ACC112 (cell line): ENCODE data around the gene RAB31.

Experiments
- H2AFZ ChIP-seq: fragments of 200-600 bp; sonication (generic); one replicate; pipeline ENCODE4 v1.6.0; 2017; ENCODE audit warnings: antibody characterized with exemption, low read length; ENCODE audit not compliant: unreplicated experiment
- H3K27ac ChIP-seq: fragments of 200-600 bp; sonication (generic); 2 replicates; pipeline ENCODE4 v1.5.1; 2014; ENCODE audit warnings: low read depth, mild to moderate bottlenecking, antibody characterized with exemption, low read length, moderate library complexity
- H3K27me3 ChIP-seq: fragments of 200-600 bp; sonication (generic); 2 replicates; pipeline ENCODE4 v1.6.1; 2014; ENCODE audit warnings: mild to moderate bottlenecking, antibody characterized with exemption, low read length, moderate library complexity, mixed read lengths; ENCODE audit not compliant: insufficient read depth
- H3K36me3 ChIP-seq: fragments of 200-600 bp; sonication (generic); 2 replicates; pipeline ENCODE4 v1.6.1; 2016; ENCODE audit warnings: mild to moderate bottlenecking, antibody characterized with exemption, low read length, moderate library complexity, mixed read lengths; ENCODE audit not compliant: insufficient read depth
- H3K4me1 ChIP-seq: fragments of 200-600 bp; sonication (generic); one replicate; pipeline ENCODE4 v1.6.1; 2016; ENCODE audit warnings: low read length, mixed read lengths; ENCODE audit not compliant: insufficient read depth, unreplicated experiment, control insufficient read depth
- H3K4me3 ChIP-seq: fragments of 200-600 bp; sonication (generic); 2 replicates; pipeline ENCODE4 v1.5.1; 2014; ENCODE audit warnings: mild to moderate bottlenecking, low read depth, low read length
- H3K79me2 ChIP-seq: fragments of 200-600 bp; sonication (generic); one replicate; pipeline ENCODE4 v1.6.0; 2016; ENCODE audit warnings: low read length; ENCODE audit not compliant: control insufficient read depth, unreplicated experiment, insufficient read depth

RAB31 gene

DNA sequence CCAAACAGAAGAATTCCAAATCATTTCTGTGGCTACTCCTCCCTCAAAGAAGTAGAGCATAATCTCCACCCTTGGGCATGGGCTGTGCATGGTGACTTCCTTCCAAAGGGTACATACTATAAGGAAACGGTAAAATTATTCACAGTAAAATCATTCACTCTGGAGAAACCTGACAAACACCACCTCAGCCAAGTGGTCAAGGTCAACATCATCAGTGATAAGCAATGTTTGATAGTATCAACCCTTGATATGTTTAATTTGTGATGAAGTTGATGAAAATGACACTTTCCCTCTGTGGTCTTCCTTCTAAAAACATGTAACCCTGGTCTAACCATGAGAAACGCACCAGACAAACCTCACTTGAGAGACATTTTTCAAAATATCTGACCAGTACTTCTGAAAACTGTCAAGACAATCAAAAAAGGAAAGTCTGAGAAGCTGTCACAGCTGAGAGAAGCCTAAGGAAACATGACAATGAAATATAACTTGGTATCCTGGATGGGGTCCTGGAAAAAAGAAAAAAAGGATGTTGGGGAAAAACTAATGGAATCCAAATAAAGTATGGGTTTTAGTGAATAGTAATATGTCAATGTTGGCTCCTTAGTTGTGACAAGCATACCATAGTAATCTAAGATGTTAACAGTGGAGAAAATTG, 168.2 kb downstream of the RAB31 start:
- H3K27me3 ChIP-seq = no peaks in the 10 kb centered on the region
- H3K27ac ChIP-seq = peak overlapping the region; percentile 98
- H3K4me3 ChIP-seq = peak overlapping the region; percentile 74
- peaks cover 29% of the 10 kb centered on the region for H3K4me1 ChIP-seq
- peak overlapping the region; percentile 100 for H2AFZ ChIP-seq
- H3K36me3 ChIP-seq = no peaks in the 10 kb centered on the region
- no peaks in the 10 kb centered on the region for H3K79me2 ChIP-seq

DNA sequence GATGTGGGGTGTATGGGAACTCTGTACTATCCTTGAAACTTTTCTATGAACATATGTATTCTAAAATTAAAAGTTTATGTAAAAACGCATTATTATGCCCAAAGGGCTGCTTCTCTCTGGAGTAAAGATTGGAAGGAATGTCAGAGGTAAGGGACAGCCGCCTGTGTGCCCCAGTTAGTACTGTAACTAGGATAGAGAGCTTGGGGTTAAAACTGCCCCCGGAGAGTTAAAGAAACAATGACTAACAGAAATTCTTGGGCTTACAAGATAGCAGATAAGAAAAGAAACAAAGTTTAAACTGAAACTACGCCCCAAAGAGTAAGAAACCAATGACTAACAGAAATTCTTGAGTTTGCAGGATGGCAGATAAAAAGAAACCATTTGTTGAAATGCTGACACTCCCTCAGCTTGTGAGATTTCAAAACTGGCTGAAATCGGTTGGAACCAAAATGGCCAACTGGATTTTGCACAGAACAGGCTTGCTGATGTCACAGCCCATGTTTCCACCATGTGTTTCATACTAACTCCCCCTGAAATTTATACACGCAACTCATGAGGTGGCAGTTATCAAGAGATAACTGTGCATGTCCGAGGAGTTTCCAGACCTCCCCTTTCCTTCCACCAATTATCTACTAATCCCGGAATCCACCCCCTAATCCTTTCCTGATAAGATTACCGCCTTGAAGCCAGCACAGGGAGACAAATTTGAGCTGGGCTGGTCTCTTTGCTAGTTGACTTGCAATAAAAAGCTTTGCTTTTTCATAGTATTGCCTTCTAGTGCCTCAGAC, 169.0 kb downstream of the RAB31 start:
- Histone ChIP-seq H3K27ac (peak overlapping the region; percentile 98), H3K27me3 (no peaks in the 10 kb centered on the region), H2AFZ (peak overlapping the region; percentile 100), H3K79me2 (no peaks in the 10 kb centered on the region), H3K4me1 (peaks cover 27% of the 10 kb centered on the region), H3K4me3 (peak overlapping the region; percentile 74), H3K36me3 (no peaks in the 10 kb centered on the region)

DNA sequence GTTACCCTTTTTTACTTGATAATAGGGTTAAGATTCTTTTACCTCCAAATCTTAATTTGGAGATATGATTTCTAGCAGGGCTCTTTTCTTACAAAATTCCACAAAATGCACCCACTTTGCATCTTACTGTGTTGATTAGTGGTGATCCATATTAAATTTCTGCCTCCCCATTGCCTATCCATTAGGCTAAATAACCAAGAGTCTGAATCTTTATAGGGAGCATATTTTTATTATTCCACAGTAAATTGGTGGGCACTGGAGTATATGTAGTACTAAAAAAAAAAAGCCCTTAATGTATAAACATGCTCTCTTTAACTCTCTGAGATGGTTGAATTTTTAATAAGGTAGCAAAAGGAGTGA, 169.5 kb downstream of the RAB31 start:
- H3K79me2 ChIP-seq = no peaks in the 10 kb centered on the region
- peak overlapping the region; percentile 74 for H3K4me3 ChIP-seq
- peak overlapping the region; percentile 100 for H2AFZ ChIP-seq
- H3K4me1 ChIP-seq = peaks cover 27% of the 10 kb centered on the region
- peak overlapping the region; percentile 98 for H3K27ac ChIP-seq
- H3K27me3 ChIP-seq = no peaks in the 10 kb centered on the region
- H3K36me3 ChIP-seq = no peaks in the 10 kb centered on the region

DNA sequence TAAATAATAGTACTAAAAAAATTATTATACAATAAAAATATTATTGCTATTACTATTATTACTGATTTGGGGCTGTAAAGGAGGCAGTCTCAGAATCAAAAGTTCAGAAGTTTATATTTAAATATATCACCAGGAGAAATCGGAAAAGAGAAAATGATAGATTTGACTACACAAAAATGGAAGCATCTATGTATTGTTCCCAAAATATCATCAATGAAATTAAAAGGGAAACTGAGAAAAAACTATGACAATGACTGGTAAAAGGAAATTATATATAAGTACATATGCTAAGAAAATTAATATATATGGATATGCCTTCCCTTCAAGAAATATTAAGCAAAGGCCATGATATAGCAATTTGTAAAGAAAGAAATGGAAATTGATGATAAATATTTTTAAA, 170.0 kb downstream of the RAB31 start:
- Histone ChIP-seq H3K79me2 (no peaks in the 10 kb centered on the region), H2AFZ (no peak overlapping the region), H3K4me1 (peaks cover 27% of the 10 kb centered on the region), H3K4me3 (no peak overlapping the region), H3K36me3 (no peaks in the 10 kb centered on the region), H3K27me3 (no peaks in the 10 kb centered on the region), H3K27ac (peak overlapping the region; percentile 98)

DNA sequence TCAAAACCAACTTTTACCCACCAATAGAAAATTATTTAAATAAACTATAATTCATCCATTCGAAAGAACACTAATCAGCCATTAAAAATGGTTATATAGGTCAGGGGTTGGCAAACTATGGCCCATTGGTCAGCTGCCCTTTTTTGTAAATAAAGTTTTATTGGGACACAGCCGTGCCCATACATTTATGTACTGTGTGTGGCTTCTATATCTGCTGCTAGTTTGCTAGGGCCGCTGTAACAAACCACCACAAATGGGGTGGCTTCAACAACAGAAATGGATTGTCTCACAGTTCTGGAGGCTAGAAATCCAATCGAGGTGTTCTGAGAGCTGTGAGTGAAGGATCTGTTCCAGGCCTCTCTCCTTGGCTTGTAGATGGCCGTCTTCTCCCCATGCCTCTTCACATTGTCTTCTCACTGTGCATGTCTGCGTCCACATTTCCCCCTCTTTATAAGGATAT, 170.7 kb downstream of the RAB31 start:
- no peak overlapping the region for H2AFZ ChIP-seq

DNA sequence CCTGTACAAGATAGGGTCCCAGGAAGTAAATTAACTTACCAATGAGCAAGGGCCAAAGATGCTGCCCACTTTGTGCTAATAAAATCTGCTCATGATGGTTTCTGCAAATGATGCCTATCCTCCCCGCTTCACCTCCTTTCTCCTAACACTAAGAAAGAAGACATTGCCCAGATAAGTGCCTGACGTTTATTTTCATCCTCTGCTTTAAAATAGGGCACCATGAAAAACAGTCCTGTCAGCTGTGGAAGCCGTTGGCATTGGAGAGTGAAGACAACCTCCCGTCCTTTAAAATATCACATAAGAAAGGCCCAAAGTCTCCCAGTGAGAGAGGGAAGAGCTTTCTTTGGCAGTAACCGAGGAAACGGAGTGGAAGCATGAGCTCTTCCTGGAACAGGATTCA, 176.0 kb downstream of the RAB31 start:
- no peak overlapping the region for H3K4me3 ChIP-seq
- H2AFZ ChIP-seq = no peak overlapping the region
- H3K79me2 ChIP-seq = no peaks in the 10 kb centered on the region

More for the DNA sequence above, 170.7 kb downstream of the RAB31 start:
- Histone ChIP-seq H3K27me3 (no peaks in the 10 kb centered on the region), H3K4me3 (no peak overlapping the region), H3K27ac (no peak overlapping the region), H3K79me2 (no peaks in the 10 kb centered on the region), H3K4me1 (peaks cover 26% of the 10 kb centered on the region), H3K36me3 (no peaks in the 10 kb centered on the region)

DNA sequence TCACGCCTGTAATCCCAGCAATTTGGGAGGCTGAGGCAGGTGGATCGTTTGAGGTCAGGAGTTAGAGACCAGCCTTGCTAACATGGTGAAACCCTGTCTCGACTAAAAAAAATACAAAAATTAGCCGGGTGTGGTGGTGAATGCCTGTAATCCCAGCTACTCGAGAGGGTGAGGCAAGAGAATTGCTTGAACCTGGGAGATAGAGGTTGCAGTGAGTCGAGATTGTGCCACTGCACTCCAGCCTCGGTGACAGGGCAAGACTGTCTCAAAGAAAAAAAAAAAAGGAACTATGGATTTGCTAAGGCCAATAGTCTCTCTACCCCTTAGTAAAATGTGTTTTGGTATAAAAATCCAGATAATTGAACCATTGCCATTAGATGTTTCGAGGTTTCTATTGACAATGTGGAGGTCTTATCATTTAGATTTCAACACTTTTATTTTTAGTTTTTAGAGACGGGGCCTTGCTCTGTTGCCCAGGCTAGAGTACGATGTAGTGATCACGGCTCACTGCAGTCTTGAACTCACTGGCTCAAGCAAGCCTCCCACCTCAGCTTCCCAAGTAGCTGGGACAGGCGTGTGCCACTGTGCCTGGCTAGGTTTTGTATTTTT, 176.5 kb downstream of the RAB31 start:
- Histone ChIP-seq H3K27me3 (no peaks in the 10 kb centered on the region), H3K27ac (no peak overlapping the region), H3K4me3 (no peak overlapping the region), H3K36me3 (no peaks in the 10 kb centered on the region), H3K4me1 (no peaks in the 10 kb centered on the region), H2AFZ (no peak overlapping the region), H3K79me2 (no peaks in the 10 kb centered on the region)

More for the DNA sequence above, 176.0 kb downstream of the RAB31 start:
- H3K27ac ChIP-seq = no peak overlapping the region
- no peaks in the 10 kb centered on the region for H3K36me3 ChIP-seq
- H3K27me3 ChIP-seq = no peaks in the 10 kb centered on the region
- no peaks in the 10 kb centered on the region for H3K4me1 ChIP-seq

DNA sequence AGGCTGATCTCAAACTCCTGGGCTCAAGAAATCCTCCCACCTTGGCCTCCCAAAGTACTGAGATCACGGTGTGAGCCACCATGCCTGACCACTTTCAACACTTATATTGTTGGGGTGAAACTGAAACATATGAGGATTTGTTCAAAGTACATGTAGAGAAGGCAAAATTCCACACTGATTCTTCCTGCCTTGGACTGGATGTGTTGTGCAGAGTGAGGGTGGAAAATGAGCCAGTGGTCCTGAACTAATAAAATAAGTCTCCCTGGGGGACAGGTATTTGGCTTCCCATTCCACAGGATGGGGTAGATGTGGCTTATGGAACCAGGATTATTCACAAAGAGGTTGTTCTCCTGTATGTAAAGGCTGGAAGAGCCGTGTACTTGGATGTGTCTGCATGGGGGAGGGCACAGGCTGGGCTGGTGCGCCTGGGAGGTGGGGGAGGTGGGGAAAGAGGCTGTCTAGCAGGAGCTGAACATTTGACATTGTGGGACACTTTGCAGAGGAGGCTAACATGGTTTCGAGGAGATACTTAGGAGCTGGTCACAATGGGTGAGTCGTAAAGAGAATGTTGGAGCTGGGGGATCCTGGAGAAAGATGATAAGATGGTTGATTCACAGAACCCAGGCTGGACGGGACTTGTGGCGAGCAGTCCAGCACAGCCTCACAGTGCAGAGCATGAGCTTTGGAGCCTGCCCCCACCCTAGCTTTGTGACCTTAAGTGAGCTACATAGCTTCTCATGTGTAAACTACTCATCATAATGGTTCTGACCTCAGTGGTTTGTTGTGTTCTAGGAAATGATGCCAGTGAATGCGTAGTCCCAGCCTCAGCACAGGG, 177.3 kb downstream of the RAB31 start, which contains the start of gene TXNDC2:
TSS of gene TXNDC2 (plus strand) at position 804 of the 835 bp plus-strand sequence. CDS start 708 bp downstream, outside the sequence.
- no peak within 1 kb of the TSS for H3K27ac ChIP-seq
- no peak within 1 kb of the TSS for H3K4me3 ChIP-seq

DNA sequence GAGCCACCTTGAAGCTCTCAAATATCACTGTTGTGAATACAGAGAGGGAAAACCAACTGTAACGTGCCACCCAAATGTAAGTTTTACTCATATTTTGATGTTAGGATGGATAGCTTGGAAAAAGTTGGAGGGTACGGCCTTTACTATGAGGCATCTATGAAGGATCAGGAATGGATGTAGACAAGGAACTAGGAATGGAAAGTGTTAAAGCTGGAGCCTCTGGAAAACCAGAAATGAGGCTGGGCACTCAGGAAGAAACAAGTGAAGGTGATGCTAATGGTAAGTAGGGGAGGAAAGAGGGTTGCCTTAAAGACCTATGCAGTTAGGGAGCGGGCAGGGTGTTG, 177.9 kb downstream of the RAB31 start:
- no peaks in the 10 kb centered on the region for H3K4me1 ChIP-seq
- H3K27me3 ChIP-seq = no peaks in the 10 kb centered on the region
- no peak overlapping the region for H3K4me3 ChIP-seq
- no peaks in the 10 kb centered on the region for H3K79me2 ChIP-seq
- H2AFZ ChIP-seq = no peak overlapping the region
- no peaks in the 10 kb centered on the region for H3K36me3 ChIP-seq
- H3K27ac ChIP-seq = no peak overlapping the region

More for the DNA sequence above, 177.3 kb downstream of the RAB31 start, which contains the start of gene TXNDC2:
- Histone ChIP-seq H3K79me2 (no peaks in the 10 kb centered on the region), H3K36me3 (no peaks in the 10 kb centered on the region), H2AFZ (no peak within 1 kb of the TSS), H3K27me3 (no peaks in the 10 kb centered on the region), H3K4me1 (no peaks in the 10 kb centered on the region)

DNA sequence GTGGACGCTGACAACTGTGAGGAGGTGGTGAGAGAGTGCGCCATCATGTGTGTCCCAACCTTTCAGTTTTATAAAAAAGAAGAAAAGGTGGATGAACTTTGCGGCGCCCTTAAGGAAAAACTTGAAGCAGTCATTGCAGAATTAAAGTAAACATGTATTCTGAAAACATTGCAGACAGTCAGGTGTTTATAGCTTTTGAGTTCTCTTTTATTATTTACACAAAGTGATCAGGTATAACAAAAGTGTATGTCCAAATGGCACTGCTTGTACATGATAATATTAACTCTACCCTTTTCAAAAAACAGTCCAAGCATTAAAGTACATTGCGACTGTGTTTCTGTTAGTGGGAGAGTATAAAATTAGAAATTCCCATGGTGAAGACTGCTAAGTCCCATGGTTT, 179.9 kb downstream of the RAB31 start:
- Histone ChIP-seq H3K36me3 (no peaks in the 10 kb centered on the region), H3K27ac (no peak overlapping the region), H2AFZ (no peak overlapping the region), H3K4me3 (no peak overlapping the region), H3K79me2 (no peaks in the 10 kb centered on the region), H3K4me1 (no peaks in the 10 kb centered on the region), H3K27me3 (no peaks in the 10 kb centered on the region)
